NK-92 (cell line): ENCODE data around the gene SH3D21.

Experiments
- DNase-seq: peaks from one replicate; lab custom pipeline; 2025; ENCODE audit not compliant: unreplicated experiment; lab: John Stamatoyannopoulos, UW

SH3D21 gene

DNA sequence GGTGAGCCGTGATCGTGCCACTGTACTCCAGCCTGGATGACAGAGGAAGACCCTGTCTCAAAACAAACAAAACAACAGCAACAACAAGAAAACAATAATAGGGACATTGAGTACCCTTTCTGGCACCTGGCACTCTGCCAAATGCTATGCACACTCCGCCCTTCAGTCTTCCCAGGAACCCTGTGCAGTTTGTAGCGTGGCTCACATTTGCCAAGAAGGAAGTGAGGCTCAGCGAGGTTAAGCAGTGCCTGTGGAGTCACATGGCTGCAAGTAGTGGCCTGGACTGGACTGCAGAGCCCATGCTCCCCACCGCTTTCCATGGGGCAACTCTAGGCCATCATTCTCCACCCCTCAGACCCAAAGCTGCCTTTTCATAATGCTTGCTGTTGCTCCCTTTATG, 22.5 kb downstream of the SH3D21 start:
- no peak for DNase-seq

DNA sequence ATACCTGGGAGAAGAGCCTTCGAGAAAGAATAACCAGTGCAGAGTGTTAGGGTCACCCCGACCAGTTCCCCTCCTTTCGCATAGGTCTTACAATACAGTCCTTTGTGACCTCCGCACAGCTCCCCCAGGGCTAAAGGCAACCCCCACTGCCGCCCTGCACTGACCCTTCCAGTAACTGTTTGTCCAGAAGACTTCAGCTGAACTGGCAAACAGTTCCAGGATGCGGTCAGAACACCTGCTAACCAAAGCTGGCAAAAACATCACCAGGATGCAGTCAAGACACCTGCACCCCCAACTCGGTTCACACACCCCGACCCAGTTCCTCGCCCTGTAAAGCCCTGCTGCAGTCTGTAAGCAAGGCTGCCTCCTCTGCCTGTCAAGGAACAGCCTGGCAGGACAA, 23.6 kb downstream of the SH3D21 start:
- no peak for DNase-seq

- no peak for DNase-seq
Measured at GRCh38 chr1:36330940-36331339, 24.8 kb downstream of the SH3D21 start.

DNA sequence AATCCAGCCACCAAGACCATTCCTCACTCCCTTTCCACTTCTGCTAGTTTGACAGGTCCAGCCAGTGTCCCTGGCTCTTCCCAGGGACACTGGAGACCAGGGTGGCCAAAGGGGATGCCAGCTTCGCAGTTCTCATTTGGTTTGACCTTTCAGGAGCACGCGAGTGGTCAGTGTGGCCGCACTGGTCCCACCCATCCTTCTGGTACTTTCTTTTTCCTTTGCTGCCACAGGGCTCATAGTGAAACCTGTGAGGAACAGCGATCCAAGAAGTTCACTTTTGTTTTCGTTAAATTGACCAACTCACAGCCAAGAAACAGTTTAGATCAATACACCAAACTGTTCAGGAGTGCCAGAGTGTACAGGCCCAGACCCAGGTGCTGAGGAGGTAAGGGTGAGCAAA, 31.7 kb downstream of the SH3D21 start:
- no peak for DNase-seq

DNA sequence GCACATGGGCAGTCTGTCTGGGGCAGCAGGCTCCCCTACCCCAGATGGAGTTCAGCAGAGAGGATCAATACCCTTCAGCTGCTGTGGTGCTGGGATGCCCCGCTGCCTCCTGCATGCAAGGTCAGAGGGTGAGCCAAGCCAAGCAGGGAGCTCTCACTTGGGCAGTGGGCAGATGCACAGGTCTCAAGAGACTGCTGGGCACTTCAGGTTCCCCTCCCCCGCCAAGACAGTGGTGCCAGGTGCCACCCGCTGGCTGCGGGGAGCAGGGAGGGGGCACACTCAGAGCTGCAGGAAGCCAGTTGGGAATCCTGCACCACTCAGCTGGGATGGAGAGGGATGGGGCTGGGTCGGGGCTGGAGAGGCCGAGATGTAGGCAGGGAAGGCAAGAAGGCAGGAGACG, 33.0 kb downstream of the SH3D21 start:
- no peak for DNase-seq

DNA sequence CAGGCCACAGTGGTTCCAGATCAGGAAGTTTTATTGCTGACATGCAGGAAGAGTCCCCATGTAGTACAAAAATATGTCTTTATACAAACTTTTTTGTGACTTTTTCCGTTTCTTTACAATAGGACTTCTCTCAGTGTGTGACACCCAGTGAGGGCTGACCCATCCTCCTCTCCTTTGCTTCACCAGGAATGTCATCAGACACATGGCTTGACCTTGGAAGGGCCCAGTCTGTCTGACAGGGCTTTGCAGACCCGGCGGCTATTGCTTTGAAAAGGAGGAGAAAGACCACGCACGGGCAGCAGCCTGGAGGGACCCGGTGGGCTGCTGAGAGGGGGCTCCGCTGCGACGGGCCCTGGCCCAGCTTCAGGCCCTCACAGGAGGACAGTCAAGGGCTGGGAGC, 33.4 kb downstream of the SH3D21 start:
- DNase-seq, result no peak

GRCh38 chr1:36341626-36342320, 35.6 kb downstream of the SH3D21 start:
- no peak for DNase-seq

GRCh38 chr1:36342426-36343185, 36.4 kb downstream of the SH3D21 start:
- no peak for DNase-seq

GRCh38 chr1:36343651-36344394, 37.7 kb downstream of the SH3D21 start:
- DNase-seq, result no peak

- no peak for DNase-seq
Measured at GRCh38 chr1:36344395-36344680, 38.2 kb downstream of the SH3D21 start.

- no peak for DNase-seq
Measured at GRCh38 chr1:36345353-36345752, 39.2 kb downstream of the SH3D21 start.

GRCh38 chr1:36346741-36347370, 40.7 kb downstream of the SH3D21 start:
- no peak for DNase-seq

DNA sequence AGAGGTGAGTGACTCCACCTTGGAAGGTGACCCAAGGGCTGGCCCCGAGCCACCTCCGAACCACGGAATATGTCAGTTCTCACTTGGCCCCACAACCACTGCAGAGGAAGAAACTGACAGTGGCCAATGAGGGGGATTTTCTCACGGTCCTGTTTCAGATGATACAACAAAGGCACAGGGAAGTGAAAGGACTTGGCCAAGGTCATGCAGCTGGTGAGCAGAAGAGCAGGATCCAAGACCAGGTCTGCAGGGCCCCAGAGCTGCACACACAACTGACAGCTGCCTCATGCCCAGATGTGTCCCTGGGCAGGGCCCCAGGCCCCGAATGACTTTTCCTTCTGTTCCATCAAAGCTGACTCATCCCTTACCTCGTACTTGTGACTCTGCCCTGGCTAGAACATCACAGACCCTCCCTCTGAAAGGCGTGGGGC, 43.1 kb downstream of the SH3D21 start:
- DNase-seq, result no peak

DNA sequence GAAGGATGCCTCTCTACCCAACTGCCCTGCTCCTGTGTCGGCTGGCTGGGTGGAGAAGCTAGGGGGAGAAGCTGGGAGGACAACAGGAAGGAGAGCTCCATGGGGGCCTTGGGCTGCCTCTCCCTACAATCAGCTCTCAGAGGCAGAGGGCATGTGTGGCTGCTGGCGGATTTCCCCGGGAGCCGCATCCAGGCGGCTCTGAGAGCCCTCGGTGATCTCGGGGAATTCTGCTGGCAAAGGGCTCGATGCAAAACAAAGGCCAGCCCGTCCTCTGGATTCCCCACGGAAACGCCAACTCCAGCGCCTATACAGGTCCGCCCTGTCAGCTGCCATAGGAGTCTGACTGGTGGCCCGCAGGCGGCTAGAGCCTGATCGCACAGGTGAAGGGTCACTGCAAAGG, 43.7 kb downstream of the SH3D21 start:
- DNase-seq, result no peak

GRCh38 chr1:36350659-36351226, 44.6 kb downstream of the SH3D21 start:
- no peak for DNase-seq

GRCh38 chr1:36351227-36351977, 45.2 kb downstream of the SH3D21 start:
- no peak for DNase-seq

- no peak for DNase-seq
Measured at GRCh38 chr1:36352125-36352909, 46.1 kb downstream of the SH3D21 start.

GRCh38 chr1:36352910-36353878, 47.0 kb downstream of the SH3D21 start:
- no peak for DNase-seq

GRCh38 chr1:36354486-36354885, 48.3 kb downstream of the SH3D21 start:
- no peak for DNase-seq
